Loucy (cell line): ENCODE measurements around the gene CCL28.

Source experiments
- H2AFZ ChIP-seq: fragments of 200-600 bp; sonication (generic); 2 replicates; pipeline ENCODE4 v1.6.0; 2016; ENCODE audit warnings: antibody characterized with exemption, mild to moderate bottlenecking, low read length, moderate library complexity
- H3F3A ChIP-seq: fragments of 200-600 bp; 2 replicates; pipeline ENCODE4 v1.6.0; 2016; ENCODE audit warnings: antibody characterized with exemption, low read depth, mild to moderate bottlenecking
- H3K27me3 ChIP-seq: fragments of 200-600 bp; sonication (generic); 2 replicates; pipeline ENCODE4 v1.6.1; 2014; ENCODE audit warnings: low read length, mild to moderate bottlenecking; ENCODE audit not compliant: insufficient read depth, poor library complexity, severe bottlenecking
- H3K36me3 ChIP-seq: fragments of 200-600 bp; sonication (generic); 2 replicates; pipeline ENCODE4 v1.6.1; 2016; ENCODE audit warnings: low read length; ENCODE audit not compliant: insufficient read depth
- H3K4me1 ChIP-seq: fragments of 200-600 bp; sonication (generic); 2 replicates; pipeline ENCODE4 v1.5.1; 2014; ENCODE audit warnings: low read length, mild to moderate bottlenecking; ENCODE audit not compliant: insufficient read depth, poor library complexity, severe bottlenecking
- H3K4me2 ChIP-seq: fragments of 200-600 bp; sonication (generic); 2 replicates; pipeline ENCODE4 v1.6.0; 2014; ENCODE audit warnings: antibody characterized with exemption, low read length, low read depth, mild to moderate bottlenecking; ENCODE audit not compliant: poor library complexity, severe bottlenecking
- H3K4me3 ChIP-seq: fragments of 200-600 bp; sonication (generic); 2 replicates; pipeline ENCODE4 v1.5.1; 2014; ENCODE audit warnings: low read length, mild to moderate bottlenecking, mixed read lengths; ENCODE audit not compliant: poor library complexity, severe bottlenecking
- H3K79me2 ChIP-seq: fragments of 200-600 bp; sonication (generic); 2 replicates; pipeline ENCODE4 v1.6.1; 2014; ENCODE audit warnings: low read length; ENCODE audit not compliant: insufficient read depth
- H3K9ac ChIP-seq: fragments of 200-600 bp; sonication (generic); 2 replicates; pipeline ENCODE4 v1.6.0; 2014; ENCODE audit warnings: mild to moderate bottlenecking, low read depth, low read length, moderate library complexity; ENCODE audit not compliant: poor library complexity, severe bottlenecking
- H3K9me2 ChIP-seq: fragments of 200-600 bp; sonication (generic); replicated peaks from 2 replicates; pipeline ENCODE4 v1.6.1; 2016; ENCODE audit warnings: low read depth, low read length, mixed read lengths
- H3K9me3 ChIP-seq: fragments of 200-600 bp; sonication (generic); 2 replicates; pipeline ENCODE4 v1.6.1; 2014; ENCODE audit warnings: mild to moderate bottlenecking, antibody characterized with exemption, low read length, low read depth; ENCODE audit not compliant: insufficient read depth
- H4K20me1 ChIP-seq: fragments of 200-600 bp; sonication (generic); 2 replicates; pipeline ENCODE4 v1.6.0; 2014; ENCODE audit warnings: antibody characterized with exemption, low read length, mild to moderate bottlenecking; ENCODE audit not compliant: insufficient read depth, poor library complexity, severe bottlenecking
- CTCF ChIP-seq: fragments of 200-600 bp; sonication (generic); conservative IDR thresholded peaks from 2 replicates; pipeline ENCODE4 v1.5.1; 2014; ENCODE audit warnings: mild to moderate bottlenecking, antibody characterized with exemption, low read length
- EZH2phosphoT487 ChIP-seq: fragments of 200-600 bp; IDR thresholded peaks from 2 replicates; pipeline ENCODE4 v1.6.1; 2018; ENCODE audit warnings: antibody characterized with exemption, mild to moderate bottlenecking, moderate library complexity, borderline replicate concordance

Gene CCL28

GRCh38 chr5:43358301-43358700 lies 53.9 kb downstream of the CCL28 start:
- no peaks in the 10 kb centered on the region for H3K4me1 ChIP-seq
- TF ChIP-seq EZH2phosphoT487, result no peak
- TF ChIP-seq CTCF, result no peak
- no peaks in the 10 kb centered on the region for H3K36me3 ChIP-seq
- H3K79me2 ChIP-seq, result no peaks in the 10 kb centered on the region
- no peaks in the 10 kb centered on the region for H3F3A ChIP-seq
- no peak overlapping the region for H3K9ac ChIP-seq
- peaks cover 9% of the 10 kb centered on the region; the same call in 1 of the 2 replicates for H3K9me3 ChIP-seq
- no peak overlapping the region for H2AFZ ChIP-seq
- H3K4me3 ChIP-seq, result no peak overlapping the region
- H3K9me2 ChIP-seq, result no peaks in the 10 kb centered on the region
- no peaks in the 10 kb centered on the region for H4K20me1 ChIP-seq
- no peaks in the 10 kb centered on the region for H3K27me3 ChIP-seq
- no peak overlapping the region for H3K4me2 ChIP-seq

GRCh38 chr5:43357878-43358281 lies 54.3 kb downstream of the CCL28 start:
- no peak overlapping the region for H2AFZ ChIP-seq
- H3K4me2 ChIP-seq, result no peak overlapping the region
- no peak overlapping the region for H3K9ac ChIP-seq
- no peaks in the 10 kb centered on the region for H3K36me3 ChIP-seq
- H3K79me2 ChIP-seq, result no peaks in the 10 kb centered on the region
- no peaks in the 10 kb centered on the region for H4K20me1 ChIP-seq
- no peaks in the 10 kb centered on the region for H3K27me3 ChIP-seq
- no peak for TF ChIP-seq EZH2phosphoT487
- no peak for TF ChIP-seq CTCF
- H3K4me1 ChIP-seq, result no peaks in the 10 kb centered on the region
- no peak overlapping the region for H3K4me3 ChIP-seq
- H3K9me2 ChIP-seq, result no peaks in the 10 kb centered on the region
- no peaks in the 10 kb centered on the region for H3F3A ChIP-seq
- H3K9me3 ChIP-seq, result peaks cover 9% of the 10 kb centered on the region; the same call in 1 of the 2 replicates

GRCh38 chr5:43357067-43357466 lies 55.1 kb downstream of the CCL28 start:
- no peaks in the 10 kb centered on the region for H3K79me2 ChIP-seq
- no peak overlapping the region for H3K4me3 ChIP-seq
- TF ChIP-seq EZH2phosphoT487 (no peak), CTCF (no peak)
- no peaks in the 10 kb centered on the region for H3K4me1 ChIP-seq
- no peak overlapping the region for H2AFZ ChIP-seq
- H3K27me3 ChIP-seq, result no peaks in the 10 kb centered on the region
- no peak overlapping the region for H3K4me2 ChIP-seq
- H3K9me3 ChIP-seq, result peaks cover 9% of the 10 kb centered on the region; the same call in 1 of the 2 replicates
- H3K9me2 ChIP-seq, result no peaks in the 10 kb centered on the region
- no peaks in the 10 kb centered on the region for H3K36me3 ChIP-seq
- no peaks in the 10 kb centered on the region for H3F3A ChIP-seq
- no peak overlapping the region for H3K9ac ChIP-seq
- no peaks in the 10 kb centered on the region for H4K20me1 ChIP-seq
